Measurements from ENCODE around the gene BDKRB2.

The BDKRB2 gene

GRCh38 chr14:96198430-96199130, 6.1 kb upstream of the BDKRB2 start:
- DNase-seq (ENCODE audit: low read depth): peak; percentile 41

GRCh38 chr14:96201157-96201556, 3.5 kb upstream of the BDKRB2 start:
- no peak for DNase-seq (ENCODE audit: low read depth)

GRCh38 chr14:96201965-96202364, 2.7 kb upstream of the BDKRB2 start:
- DNase-seq (ENCODE audit: low read depth): no peak

- peak; percentile 20 for DNase-seq (ENCODE audit: low read depth)
Observed at GRCh38 chr14:96202441-96203094, 2.1 kb upstream of the BDKRB2 start.

- no peak for DNase-seq (ENCODE audit: low read depth)
Observed at GRCh38 chr14:96203116-96203515, 1.5 kb upstream of the BDKRB2 start.

GRCh38 chr14:96203635-96204034, 1.0 kb upstream of the BDKRB2 start:
- peak; percentile 34 for DNase-seq (ENCODE audit: low read depth)

- peak; percentile 25 for DNase-seq (ENCODE audit: low read depth)
Observed at GRCh38 chr14:96205059-96205977, 679 bp downstream of the BDKRB2 start.

GRCh38 chr14:96205978-96206360, 1.3 kb downstream of the BDKRB2 start:
- peak; percentile 45 for DNase-seq (ENCODE audit: low read depth)

GRCh38 chr14:96206461-96206860, 1.8 kb downstream of the BDKRB2 start:
- no peak for DNase-seq (ENCODE audit: low read depth)

- DNase-seq (ENCODE audit: low read depth): no peak
Observed at GRCh38 chr14:96207686-96208085, 3.0 kb downstream of the BDKRB2 start.

- DNase-seq (ENCODE audit: low read depth): no peak
Observed at GRCh38 chr14:96208739-96209138, 4.1 kb downstream of the BDKRB2 start.

GRCh38 chr14:96212140-96212539, 7.5 kb downstream of the BDKRB2 start:
- DNase-seq (ENCODE audit: low read depth): peak; percentile 36

- no peak for DNase-seq (ENCODE audit: low read depth)
Observed at GRCh38 chr14:96212896-96213295, 8.3 kb downstream of the BDKRB2 start.

GRCh38 chr14:96213871-96214465, 9.3 kb downstream of the BDKRB2 start:
- DNase-seq (ENCODE audit: low read depth): no peak

- no peak for DNase-seq (ENCODE audit: low read depth)
Observed at GRCh38 chr14:96214793-96215192, 10.2 kb downstream of the BDKRB2 start.

GRCh38 chr14:96215452-96216244, 11.0 kb downstream of the BDKRB2 start:
- DNase-seq (ENCODE audit: low read depth): no peak

- no peak for DNase-seq (ENCODE audit: low read depth)
Observed at GRCh38 chr14:96216627-96217026, 12.0 kb downstream of the BDKRB2 start.

GRCh38 chr14:96217376-96217913, 12.8 kb downstream of the BDKRB2 start:
- no peak for DNase-seq (ENCODE audit: low read depth)

- no peak for DNase-seq (ENCODE audit: low read depth)
Observed at GRCh38 chr14:96221109-96221650, 16.5 kb downstream of the BDKRB2 start.

GRCh38 chr14:96221841-96222240, 17.2 kb downstream of the BDKRB2 start:
- no peak for DNase-seq (ENCODE audit: low read depth)

All from iris pigment epithelial cell (primary cell).